ENCODE data around the gene PRKAG2.
"Not testable (repeated sequence)": the region's sequence is repeated elsewhere in the genome, so short reads cannot be mapped to it uniquely, and the experiment has no call there.

Gene PRKAG2

GRCh38 chr7:151597541-151598444, 279.1 kb downstream of the PRKAG2 start:
- DNase-seq, result no peak

GRCh38 chr7:151595702-151596350, 281.1 kb downstream of the PRKAG2 start:
- DNase-seq, result no peak

DNA sequence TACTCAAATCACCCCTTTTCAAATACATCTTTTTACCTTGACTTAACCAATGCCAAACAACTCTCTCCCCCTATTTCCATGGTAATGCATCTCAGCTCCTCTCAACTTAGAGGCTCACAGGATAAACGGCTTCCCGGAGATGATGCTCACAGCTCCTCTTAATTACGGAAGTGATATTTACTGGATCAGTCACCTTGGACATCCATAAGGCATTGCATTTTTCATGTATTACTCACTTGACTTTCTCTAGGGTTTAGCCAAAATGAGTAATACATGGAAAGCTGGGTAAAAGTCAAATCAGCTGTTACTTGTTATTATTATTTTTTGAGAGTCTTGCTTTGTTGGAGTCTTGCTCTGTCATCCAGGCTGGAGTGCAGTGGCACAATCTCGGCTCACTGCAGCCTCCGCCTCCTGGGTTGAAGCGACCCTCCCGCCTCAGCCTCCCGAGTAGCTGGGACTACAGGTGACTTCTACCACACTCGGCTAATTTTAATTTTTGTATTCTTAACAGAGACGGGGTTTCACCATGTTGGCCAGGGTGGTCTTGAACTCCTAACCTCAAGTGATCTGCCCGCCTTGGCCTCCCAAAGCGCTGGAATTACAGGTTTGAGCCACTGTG, 283.9 kb downstream of the PRKAG2 start:
- DNase-seq, result no peak

DNA sequence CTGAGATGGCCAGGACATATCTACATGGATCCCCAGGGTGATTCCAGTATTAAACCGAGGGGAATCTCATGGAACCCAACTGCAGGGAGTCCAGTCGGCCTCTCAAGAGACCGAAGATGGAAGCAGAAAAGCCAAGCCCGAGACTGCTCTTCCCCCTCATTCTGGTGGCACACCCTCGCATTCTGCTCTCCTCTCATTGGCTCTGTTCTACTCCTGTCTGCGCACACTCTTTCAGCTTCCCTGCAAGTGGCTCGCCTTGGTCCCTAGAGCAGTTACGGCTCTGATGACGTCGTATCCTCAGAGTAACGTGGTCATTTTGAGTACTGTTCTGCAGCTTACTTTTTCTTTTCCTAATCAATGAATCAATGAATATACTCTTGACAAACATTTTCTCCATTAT, 284.6 kb downstream of the PRKAG2 start:
- DNase-seq, result no peak

GRCh38 chr7:151591866-151592265, 285.0 kb downstream of the PRKAG2 start:
- no peak for DNase-seq

- no peak for DNase-seq
Observed at GRCh38 chr7:151590850-151591771, 285.8 kb downstream of the PRKAG2 start.

DNA sequence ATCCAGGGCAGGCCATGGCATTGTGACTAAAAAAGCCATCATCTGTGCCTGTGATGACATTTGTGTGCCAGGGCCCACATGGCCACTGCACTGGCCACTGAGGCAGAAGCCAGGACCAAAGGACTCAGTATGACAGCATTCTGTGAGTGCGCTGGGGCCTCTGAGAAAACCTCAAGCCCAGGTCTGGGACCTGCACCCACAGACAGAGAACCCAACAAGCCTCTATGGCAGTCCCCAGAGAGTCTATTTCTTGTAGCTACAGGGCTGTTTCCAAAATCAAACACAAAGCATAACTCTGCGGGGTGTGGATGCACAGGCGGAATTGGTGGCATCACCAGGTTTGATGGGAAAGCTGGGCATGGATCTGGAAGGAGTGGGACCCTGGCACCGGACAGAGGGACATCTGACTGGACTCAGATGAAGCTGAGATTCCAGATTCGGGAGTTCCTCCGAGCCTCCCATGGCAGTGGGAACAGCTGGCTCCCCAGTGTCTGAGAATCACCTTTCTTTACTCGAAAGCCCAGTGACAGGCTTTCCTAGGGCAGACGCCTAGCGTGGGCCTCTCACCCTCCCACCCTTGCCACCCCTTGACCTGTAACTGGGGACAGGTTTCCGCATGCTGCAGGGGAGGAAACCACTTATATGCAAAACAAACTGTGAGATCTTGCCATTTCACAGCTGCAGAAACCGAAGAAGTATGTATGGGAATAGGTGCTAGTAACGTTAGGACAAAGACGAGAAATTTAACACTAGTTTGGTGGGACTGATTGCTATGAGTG, 286.7 kb downstream of the PRKAG2 start:
- no peak for DNase-seq

- no peak for DNase-seq
Observed at GRCh38 chr7:151588982-151589381, 287.9 kb downstream of the PRKAG2 start.

DNA sequence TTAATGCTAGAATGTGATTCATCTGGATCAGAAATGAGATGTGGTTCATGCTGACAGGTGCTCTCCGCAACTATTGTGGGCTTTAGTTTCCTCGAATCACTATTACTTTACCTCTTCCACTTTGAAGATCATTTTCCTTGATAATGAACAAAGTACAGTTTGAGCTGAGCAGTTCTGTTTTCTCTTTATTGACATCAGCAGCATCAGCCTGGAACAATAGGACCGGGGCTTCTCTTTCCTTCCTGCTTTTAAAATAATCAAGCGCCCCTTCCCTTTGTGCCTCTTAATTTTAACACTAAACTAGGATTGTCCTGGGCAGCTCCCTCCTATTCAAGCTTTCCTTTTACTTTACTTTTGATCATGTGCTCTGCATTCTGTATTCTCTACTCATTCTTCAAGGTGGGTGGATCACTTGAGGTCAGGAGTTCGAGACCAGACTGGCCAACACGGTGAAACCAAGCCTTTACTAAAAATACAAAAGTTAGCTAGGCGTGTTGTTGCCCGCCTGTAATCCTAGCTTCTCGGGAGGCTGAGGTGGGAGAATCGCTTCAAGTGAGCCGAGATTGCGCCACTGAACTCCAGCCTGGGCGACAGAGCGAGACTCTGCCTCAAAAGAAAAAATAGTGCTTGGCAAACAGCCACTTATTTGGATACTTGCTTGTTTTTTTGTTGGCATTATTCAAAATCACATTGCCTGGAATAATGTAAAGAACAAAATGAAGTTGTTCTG, 290.2 kb downstream of the PRKAG2 start:
- DNase-seq, result no peak

GRCh38 chr7:151585744-151586393, 291.0 kb downstream of the PRKAG2 start:
- DNase-seq, result no peak

GRCh38 chr7:151581741-151582140, 295.2 kb downstream of the PRKAG2 start:
- no peak for DNase-seq

GRCh38 chr7:151579644-151580043, 297.3 kb downstream of the PRKAG2 start:
- peak in 1 of 2 experiments; percentile 1 for DNase-seq

GRCh38 chr7:151575410-151575809, 301.5 kb downstream of the PRKAG2 start:
- no peak for DNase-seq

DNA sequence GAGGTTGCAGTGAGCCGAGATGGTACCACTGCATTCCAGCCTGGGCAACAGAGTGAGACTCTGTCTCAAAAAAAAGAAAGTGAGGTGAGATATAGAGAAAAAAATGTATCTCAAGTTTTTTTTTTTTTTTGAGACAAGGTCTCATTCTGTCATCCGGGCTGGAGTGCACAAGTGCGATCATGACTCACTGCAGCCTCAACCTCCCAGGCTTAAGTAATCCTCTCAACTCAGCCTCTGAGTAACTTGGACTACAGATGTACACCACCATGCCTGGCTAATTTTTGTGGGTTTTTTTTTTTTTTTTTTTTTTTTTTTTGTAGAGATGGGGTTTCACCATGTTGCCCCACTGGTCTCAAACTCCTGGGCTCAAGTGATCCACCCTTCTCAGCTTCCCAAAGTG, 303.9 kb downstream of the PRKAG2 start:
- DNase-seq, result not testable (repeated sequence)

GRCh38 chr7:151572136-151572535, 304.8 kb downstream of the PRKAG2 start:
- DNase-seq, result no peak

DNA sequence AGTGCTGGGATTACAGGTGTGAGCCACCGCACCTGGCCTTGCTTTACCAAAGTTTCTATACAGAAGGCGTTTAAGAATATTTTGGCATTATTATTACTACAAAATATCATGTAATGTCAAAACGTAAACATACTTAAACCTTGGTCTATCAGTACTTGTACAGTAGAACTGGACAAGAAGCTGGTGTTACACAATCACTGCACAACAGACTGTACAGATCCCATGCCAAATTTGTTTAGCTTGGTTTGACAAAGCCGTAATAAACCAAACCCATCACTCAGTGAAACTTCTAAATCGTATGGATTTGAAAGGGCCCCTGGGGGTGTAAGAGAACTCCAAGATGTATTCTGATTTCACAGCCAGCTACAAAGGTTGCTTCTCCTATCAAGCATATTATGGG, 305.4 kb downstream of the PRKAG2 start:
- DNase-seq, result no peak

- peak; percentile 18 to 46 for DNase-seq
Observed at GRCh38 chr7:151570366-151570915, 306.5 kb downstream of the PRKAG2 start.

DNA sequence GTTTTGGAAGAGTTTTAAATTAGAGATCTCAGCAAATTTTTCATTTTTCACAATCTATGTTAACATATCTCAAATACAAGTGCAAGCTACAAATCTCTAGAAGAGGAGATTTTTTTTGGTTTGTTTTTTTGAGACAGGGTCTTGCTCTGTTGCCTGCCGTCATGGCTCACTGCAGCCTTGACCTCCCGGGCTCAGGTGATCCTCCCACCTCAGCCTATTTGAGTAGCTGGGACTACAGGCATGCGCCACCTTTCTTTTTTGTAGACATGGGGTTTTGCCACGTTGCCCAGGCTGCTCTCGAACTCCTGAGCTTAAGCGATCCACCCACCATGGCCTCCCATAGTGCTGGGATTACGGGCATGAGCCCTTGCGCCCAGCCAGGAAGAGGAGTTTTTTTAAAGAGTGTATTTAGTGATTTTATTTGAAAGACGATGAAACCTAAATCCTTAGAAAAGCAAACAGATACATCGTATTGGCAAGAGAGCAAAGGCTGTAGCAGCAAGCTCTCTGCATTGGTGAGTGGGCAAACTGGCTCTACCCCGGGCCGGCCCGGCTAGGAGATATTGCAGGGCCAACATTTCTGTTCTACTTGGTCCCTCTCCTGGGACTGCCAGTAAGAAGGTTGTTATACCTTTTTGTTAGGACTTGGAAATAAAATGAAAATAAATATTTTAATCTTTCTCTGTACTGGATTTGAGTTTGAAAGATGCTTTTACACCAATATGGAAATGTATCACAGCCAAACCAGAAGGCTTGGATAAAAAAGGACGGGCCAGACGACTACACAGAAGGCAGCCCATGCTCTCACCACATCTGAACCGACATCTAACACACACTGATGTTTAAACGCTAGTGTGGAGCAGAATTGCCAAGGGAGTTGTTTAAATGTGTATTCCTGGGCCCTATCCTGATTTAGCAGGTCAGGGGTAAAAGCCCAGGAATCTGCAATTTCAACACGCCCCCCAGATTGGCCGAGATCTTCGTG, 307.7 kb downstream of the PRKAG2 start:
- DNase-seq, result no peak

DNA sequence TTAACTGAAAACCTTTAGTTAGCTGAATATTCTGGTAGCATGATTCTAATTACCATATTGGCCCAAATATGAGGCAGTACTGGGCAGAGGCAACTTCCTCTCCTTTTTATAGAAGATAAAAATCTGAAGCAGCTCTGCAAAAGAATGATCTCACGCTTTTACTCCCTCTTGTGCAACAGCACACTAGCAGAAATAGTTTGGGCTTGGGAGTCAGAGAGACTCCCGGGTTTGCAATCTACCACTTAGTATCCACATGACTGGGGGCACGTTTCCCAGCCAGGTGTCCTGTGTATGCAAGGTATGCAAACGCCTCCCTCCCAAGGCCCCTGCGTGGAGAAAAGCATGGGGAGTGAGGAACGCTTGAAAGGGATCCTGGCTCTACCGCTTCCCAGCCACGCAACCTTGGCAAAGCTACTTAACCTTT, 310.0 kb downstream of the PRKAG2 start:
- peak; percentile 6 to 7 for DNase-seq
